CD14-positive monocyte (primary cell): ENCODE measurements around the gene PLA2G4B. TPM values are rescaled to one million over a fixed set of nuclear protein-coding genes. Genes with fewer than 3 reads are reported as not detected.

Source experiments
- DNase-seq, 3 donors: peaks; one replicate each; pipeline ENCODE4 v3.0.0-alpha.2; 2011 to 2022
- H2AFZ ChIP-seq: 2 replicates; pipeline ENCODE4 v1.6.0; 2012; ENCODE audit warnings: mild to moderate bottlenecking, low read depth, low read length, inconsistent platforms; ENCODE audit not compliant: insufficient read depth, poor library complexity, severe bottlenecking
- H3K27ac ChIP-seq, 2 donors: 1 replicate in 1 of 2; 2 replicates in 1 of 2; pipeline ENCODE4 v1.5.1; 2012 to 2013; ENCODE audit warnings: low read length in 2 of 2, control low read depth in 1 of 2, inconsistent platforms in 1 of 2, low read depth in 1 of 2, mild to moderate bottlenecking in 1 of 2
- H3K27me3 ChIP-seq, 2 donors: one replicate each; pipeline versions ENCODE4 v1.6.0 to v1.6.1; 2011 to 2013; ENCODE audit warnings: low read length in 2 of 2; ENCODE audit not compliant: control insufficient read depth in 2 of 2, insufficient read depth in 2 of 2
- H3K36me3 ChIP-seq, 2 donors: replicated peaks in 1 of 2; 1 replicate in 1 of 2; 2 replicates in 1 of 2; pipeline versions ENCODE4 v1.5.1 to v1.6.1; 2012 to 2013; ENCODE audit warnings: low read length in 2 of 2, control low read depth in 1 of 2, inconsistent platforms in 1 of 2, mild to moderate bottlenecking in 1 of 2; ENCODE audit not compliant: insufficient read depth in 2 of 2, control insufficient read depth in 1 of 2
- H3K4me1 ChIP-seq, 2 donors: 1 replicate in 1 of 2; 2 replicates in 1 of 2; pipeline versions ENCODE4 v1.5.1 to v1.6.1; 2012 to 2013; ENCODE audit warnings: low read length in 2 of 2, control low read depth in 1 of 2, inconsistent platforms in 1 of 2, mild to moderate bottlenecking in 1 of 2, moderate library complexity in 1 of 2; ENCODE audit not compliant: insufficient read depth in 2 of 2, control insufficient read depth in 1 of 2
- H3K4me2 ChIP-seq: replicated peaks from 2 replicates; pipeline ENCODE3; 2012; ENCODE audit warnings: low read length, moderate library complexity, mild to moderate bottlenecking; ENCODE audit not compliant: poor library complexity, severe bottlenecking; ENCODE audit errors: extremely low read depth
- H3K4me3 ChIP-seq, 3 experiments: fragments of 200-600 bp in 1 of 3; sonication (generic) in 1 of 3; replicated peaks in 1 of 3; 1 replicate in 2 of 3; 2 replicates in 1 of 3; pipeline ENCODE4 v1.5.1; 2011 to 2013; ENCODE audit warnings: low read length in 3 of 3, mild to moderate bottlenecking in 3 of 3, control low read depth in 2 of 3, low read depth in 2 of 3, inconsistent platforms in 1 of 3, moderate library complexity in 1 of 3
- H3K79me2 ChIP-seq: 2 replicates; pipeline ENCODE4 v1.6.0; 2012; ENCODE audit warnings: mild to moderate bottlenecking, control low read depth, inconsistent platforms, low read length, moderate library complexity; ENCODE audit not compliant: insufficient read depth
- H3K9ac ChIP-seq: 2 replicates; pipeline ENCODE4 v1.6.0; 2017; ENCODE audit warnings: low read length, mild to moderate bottlenecking; ENCODE audit not compliant: insufficient read depth, poor library complexity, severe bottlenecking
- H3K9me3 ChIP-seq, 2 donors: replicated peaks in 1 of 2; 1 replicate in 1 of 2; 2 replicates in 1 of 2; pipeline versions ENCODE4 v1.5.1 to v1.6.1; 2012 to 2013; ENCODE audit warnings: low read length in 2 of 2, control low read depth in 1 of 2; ENCODE audit not compliant: control insufficient read depth in 1 of 2, insufficient read depth in 1 of 2
- H4K20me1 ChIP-seq: 2 replicates; pipeline ENCODE4 v1.6.0; 2012; ENCODE audit warnings: mild to moderate bottlenecking, low read length, control low read depth, moderate library complexity; ENCODE audit not compliant: insufficient read depth
- H3K27ac Mint-ChIP-seq, 7 donors: one replicate each; pipeline ENCODE4 v1.8.0; 2020; ENCODE audit warnings: mild to moderate bottlenecking in 7 of 7, mixed read lengths in 7 of 7, moderate library complexity in 6 of 7, inconsistent platforms in 2 of 7
- H3K27me3 Mint-ChIP-seq, 3 donors: one replicate each; pipeline ENCODE4 v1.8.0; 2021 to 2022; ENCODE audit warnings: low read depth in 3 of 3, mild to moderate bottlenecking in 3 of 3, mixed read lengths in 3 of 3, moderate library complexity in 3 of 3, inconsistent platforms in 1 of 3
- H3K36me3 Mint-ChIP-seq, 2 donors: one replicate each; pipeline ENCODE4 v1.8.0; 2020; ENCODE audit warnings: mixed read lengths in 2 of 2, inconsistent platforms in 1 of 2, mild to moderate bottlenecking in 1 of 2
- H3K4me1 Mint-ChIP-seq: one replicate; pipeline ENCODE4 v1.8.0; 2020; ENCODE audit warnings: mild to moderate bottlenecking, mixed read lengths
- H3K4me3 Mint-ChIP-seq, 2 donors: one replicate each; pipeline ENCODE4 v1.8.0; 2020; ENCODE audit warnings: mild to moderate bottlenecking in 2 of 2, mixed read lengths in 2 of 2, moderate library complexity in 1 of 2
- H3K9me3 Mint-ChIP-seq, 7 donors: one replicate each; pipeline ENCODE4 v1.8.0; 2020 to 2022; ENCODE audit warnings: mixed read lengths in 7 of 7, mild to moderate bottlenecking in 6 of 7, moderate library complexity in 6 of 7, inconsistent platforms in 2 of 7
- CTCF ChIP-seq: fragments of 200-600 bp; IDR thresholded peaks from one replicate; pipeline ENCODE4 v1.8.0; 2022; ENCODE audit warnings: antibody characterized with exemption, mild to moderate bottlenecking
- WGBS: methylation state at CpG from one replicate; pipeline ENCODE4 v1.1.5; 2013; ENCODE audit warnings: missing lambda C conversion rate; ENCODE audit not compliant: insufficient coverage; 5-methylcytosine and 5-hydroxymethylcytosine counted together
- intact Hi-C, 2 donors: fragments of 100-400 bp; cut with micrococcal nuclease; formaldehyde crosslinking; loops; one replicate each; pipeline versions ENCODE4 v1.15.0 to v1.15.1; 2023
- polyA plus RNA-seq, 3 donors: library from polyadenylated mRNA; depleted of rRNA in 1 of 3; unstranded in 2 of 3; stranded (reverse) in 1 of 3; fragments of 300-500 nt in 2 of 3; fragments of >200 nt in 1 of 3; fragmentation: Illumina TruSeq in 2 of 3; gene quantifications; 1 replicate in 2 of 3; 2 replicates in 1 of 3; pipeline ENCODE4 v1.2.3, GENCODE V29; 2012 to 2021

PLA2G4B gene
- polyA plus RNA-seq, 3 donors = 0.31 to 32.1 (median 1.6) TPM

GRCh38 chr15:41821831-41822230 lies 16.8 kb upstream of the PLA2G4B start:
- peaks cover 57 to 91% of the 10 kb centered on the region in 2 donors for H3K36me3 ChIP-seq
- no peaks in the 10 kb centered on the region for H3K4me1 ChIP-seq
- WGBS = 85% methylated on average over 2 of the region's 4 CpGs
- H4K20me1 ChIP-seq = no peaks in the 10 kb centered on the region
- no peak overlapping the region for H3K27ac ChIP-seq
- no peak overlapping the region for H2AFZ ChIP-seq
- H3K4me3 ChIP-seq = no peak overlapping the region
- no peaks in the 10 kb centered on the region for H3K9me3 Mint-ChIP-seq
- intact Hi-C loops = loop anchor here in 1 of 2 donors (10.0 kb wide), 1 partner anchor 83 kb away; no protein-coding TSS in a partner anchor
- peaks cover 2 to 8% (median 6%) of the 10 kb centered on the region in 3 donors for H3K27me3 Mint-ChIP-seq
- H3K4me2 ChIP-seq = no peak overlapping the region
- H3K4me3 Mint-ChIP-seq = no peak overlapping the region
- H3K9me3 ChIP-seq = no peaks in the 10 kb centered on the region
- peaks cover 0 to 3% of the 10 kb centered on the region in 2 donors for H3K27me3 ChIP-seq
- no peak overlapping the region for H3K9ac ChIP-seq
- peaks cover 73 to 87% of the 10 kb centered on the region in 2 donors for H3K36me3 Mint-ChIP-seq
- H3K27ac Mint-ChIP-seq = no peak overlapping the region
- TF ChIP-seq CTCF = no peak
- no peaks in the 10 kb centered on the region for H3K79me2 ChIP-seq
- no peaks in the 10 kb centered on the region for H3K4me1 Mint-ChIP-seq
- no peak for DNase-seq

- no peaks in the 10 kb centered on the region for H3K4me1 Mint-ChIP-seq
- H3K9me3 Mint-ChIP-seq = no peaks in the 10 kb centered on the region
- Histone ChIP-seq H3K4me3 (no peak overlapping the region), H3K27me3 (peaks cover 0 to 3% of the 10 kb centered on the region in 2 donors), H3K4me1 (peaks cover 4 to 5% of the 10 kb centered on the region in 2 donors), H3K27ac (no peak overlapping the region), H3K36me3 (peaks cover 50 to 85% of the 10 kb centered on the region in 2 donors), H4K20me1 (no peaks in the 10 kb centered on the region), H3K9ac (no peak overlapping the region), H2AFZ (no peak overlapping the region), H3K79me2 (no peaks in the 10 kb centered on the region), H3K4me2 (no peak overlapping the region), H3K9me3 (no peaks in the 10 kb centered on the region)
- intact Hi-C loops = loop anchor here in 1 of 2 donors (10.0 kb wide), 1 partner anchor 82 kb away; no protein-coding TSS in a partner anchor
- 99% methylated on average over 6 of the region's 6 CpGs for WGBS
- H3K4me3 Mint-ChIP-seq = no peak overlapping the region
- DNase-seq = no peak
- H3K36me3 Mint-ChIP-seq = peaks cover 66 to 80% of the 10 kb centered on the region in 2 donors
- H3K27ac Mint-ChIP-seq = no peak overlapping the region
- no peak for TF ChIP-seq CTCF
- peaks cover 6 to 14% (median 9%) of the 10 kb centered on the region in 3 donors for H3K27me3 Mint-ChIP-seq
These were observed 16.2 kb upstream of the PLA2G4B start for GRCh38 chr15:41822471-41822870.
